Karpas-422 (cell line): ENCODE measurements around the gene SYNCRIP. TPM values are rescaled to one million over a fixed set of nuclear protein-coding genes. Genes with fewer than 3 reads are reported as not detected.
A peak's percentile ranks its signal among the peaks of the same experiment; 100 is the strongest.
"Not testable (repeated sequence)": the region's sequence is repeated elsewhere in the genome, so short reads cannot be mapped to it uniquely, and the experiment has no call there.

Experiments used
- DNase-seq: peaks from one replicate; pipeline ENCODE4 v3.0.0-alpha.2; 2015
- H2AFZ ChIP-seq: fragments of 200-600 bp; sonication (generic); 2 replicates; pipeline ENCODE4 v1.6.1; 2014; ENCODE audit warnings: antibody characterized with exemption, low read length, mixed read lengths
- H3K27ac ChIP-seq: fragments of 200-600 bp; sonication (generic); 2 replicates; pipeline ENCODE4 v1.5.1; 2014; ENCODE audit warnings: mild to moderate bottlenecking, low read length, moderate library complexity
- H3K27me3 ChIP-seq: fragments of 200-600 bp; sonication (generic); 2 replicates; pipeline ENCODE4 v1.6.1; 2014; ENCODE audit warnings: low read length, mixed read lengths
- H3K36me3 ChIP-seq: fragments of 200-600 bp; sonication (generic); 2 replicates; pipeline ENCODE4 v1.6.1; 2014; ENCODE audit warnings: low read length, mixed read lengths; ENCODE audit not compliant: insufficient read depth
- H3K4me1 ChIP-seq: fragments of 200-600 bp; sonication (generic); 2 replicates; pipeline ENCODE4 v1.6.1; 2014; ENCODE audit warnings: mild to moderate bottlenecking, low read length, mixed read lengths
- H3K4me2 ChIP-seq: fragments of 200-600 bp; sonication (generic); 2 replicates; pipeline ENCODE4 v1.6.1; 2014; ENCODE audit warnings: low read length, low read depth, mild to moderate bottlenecking; ENCODE audit not compliant: poor library complexity, severe bottlenecking
- H3K4me3 ChIP-seq: fragments of 200-600 bp; sonication (generic); 2 replicates; pipeline ENCODE4 v1.5.1; 2014; ENCODE audit warnings: mild to moderate bottlenecking, antibody characterized with exemption, low read length, mixed read lengths
- H3K79me2 ChIP-seq: fragments of 200-600 bp; sonication (generic); 2 replicates; pipeline ENCODE4 v1.6.1; 2014; ENCODE audit warnings: mild to moderate bottlenecking, low read length, mixed read lengths
- H3K9ac ChIP-seq: fragments of 200-600 bp; sonication (generic); 2 replicates; pipeline ENCODE4 v1.6.0; 2014; ENCODE audit warnings: low read length
- H3K9me2 ChIP-seq: fragments of 200-600 bp; sonication (generic), shearing (Covaris generic); replicated peaks from 2 replicates; pipeline ENCODE4 v1.6.0; 2014; ENCODE audit warnings: mild to moderate bottlenecking, low read length, moderate library complexity; ENCODE audit not compliant: insufficient read depth
- H3K9me3 ChIP-seq: fragments of 300-700, 200-600 bp; sonication (generic); 2 replicates; pipeline ENCODE4 v1.6.1; 2014; ENCODE audit warnings: low read length, mixed read lengths
- H4K20me1 ChIP-seq: fragments of 200-600 bp; sonication (generic); 2 replicates; pipeline ENCODE4 v1.6.1; 2014; ENCODE audit warnings: mild to moderate bottlenecking, antibody characterized with exemption, low read length, low read depth; ENCODE audit not compliant: insufficient read depth
- total RNA-seq: library from RNA; depleted of rRNA; stranded (reverse); fragments of >200 nt; shearing (Covaris generic); gene quantifications from 2 replicates; pipeline ENCODE4 v1.2.3, GENCODE V29; 2014; ENCODE audit warnings: low replicate concordance

Gene SYNCRIP
- total RNA-seq, 1 experiment from 2014 or later: 99.4 TPM

DNA sequence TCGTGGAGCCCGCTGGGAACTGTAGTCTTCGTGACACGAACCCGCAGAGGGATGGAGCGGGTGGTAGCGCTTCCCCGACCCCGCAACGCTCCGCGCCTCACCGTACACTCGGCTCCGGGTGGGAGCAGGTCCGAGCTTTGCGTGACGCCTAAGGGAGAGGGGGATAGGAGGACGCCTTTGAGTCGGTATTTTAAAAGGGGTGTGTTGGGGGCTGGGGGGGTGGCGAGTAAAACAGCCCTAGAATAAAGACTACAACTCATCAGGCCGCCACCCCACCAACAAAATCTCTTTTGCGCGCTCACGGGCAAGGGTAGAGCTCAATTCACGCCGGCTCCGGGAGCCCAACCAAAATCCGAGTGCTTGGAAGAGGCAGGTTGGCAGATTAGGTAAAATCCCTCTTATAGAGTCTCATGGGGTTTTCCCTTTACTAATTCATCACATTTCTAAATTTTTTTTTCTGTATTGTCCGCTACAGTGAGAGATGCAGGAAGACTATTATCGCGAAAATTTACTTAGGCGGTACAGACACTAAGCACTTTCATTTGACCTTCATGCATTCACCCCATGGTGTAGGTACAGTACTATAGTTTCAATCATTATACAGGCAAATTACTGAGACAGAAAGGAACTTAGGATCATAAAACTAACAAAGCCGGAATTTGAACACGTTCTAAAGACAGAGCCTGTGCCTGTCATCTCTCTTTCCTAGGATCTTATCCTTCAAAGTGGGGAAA is 48.3 kb downstream of the SYNCRIP start:
- peak overlapping the region; percentile 84 for H3K4me3 ChIP-seq

DNA sequence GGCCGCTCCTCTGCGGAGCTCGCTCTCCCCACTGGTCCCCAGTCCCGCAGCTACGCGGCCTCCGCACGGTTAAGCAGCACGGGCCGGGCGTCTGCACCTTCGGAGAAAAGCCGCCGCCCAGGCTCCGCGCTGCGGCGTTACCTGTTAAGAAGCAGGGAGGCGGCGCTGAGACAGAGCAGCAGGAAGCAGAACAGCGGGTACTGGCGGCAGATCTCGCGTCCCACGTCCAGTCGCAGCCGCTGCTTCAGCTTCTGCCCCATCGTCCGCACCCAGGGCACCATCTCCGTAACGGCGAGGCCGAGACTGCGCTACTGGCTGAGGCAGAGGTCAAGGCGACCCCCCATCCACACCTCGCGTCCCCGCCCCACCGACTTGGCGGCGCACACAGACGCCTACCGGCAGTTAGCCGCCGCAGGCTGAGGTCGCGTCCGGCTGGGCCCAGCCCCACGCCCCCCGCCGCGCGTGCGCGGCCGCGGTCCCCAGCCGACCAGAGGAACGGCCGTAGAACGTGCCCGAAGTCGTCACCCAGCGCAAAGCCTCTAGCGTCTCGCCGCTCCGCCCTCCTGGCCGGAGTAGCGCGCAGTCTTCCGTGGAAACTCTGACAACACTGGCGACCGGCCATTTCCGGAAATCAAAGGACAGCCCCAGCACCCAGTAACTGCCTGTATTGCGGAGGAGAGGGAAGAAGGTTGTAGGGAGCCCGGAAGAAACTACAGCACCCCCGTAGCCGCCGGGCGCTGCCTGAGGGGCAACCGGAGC is 49.1 kb downstream of the SYNCRIP start, which contains the start of gene SNX14:
TSS of gene SNX14 (minus strand) at position 421 of the 759 bp plus-strand sequence. CDS start at position 281, 140 bp downstream.
- Histone ChIP-seq H3K27me3 (no peaks in the 10 kb centered on the region), H3K9ac (peak within 1 kb of the TSS; percentile 82), H2AFZ (peak within 1 kb of the TSS; percentile 27; the same call in 1 of the 2 replicates), H3K9me2 (no peaks in the 10 kb centered on the region), H3K79me2 (peaks cover 48% of the 10 kb centered on the region), H3K4me2 (peak within 1 kb of the TSS; percentile 84), H3K27ac (peak within 1 kb of the TSS; percentile 88), H3K9me3 (no peaks in the 10 kb centered on the region), H3K4me3 (peak within 1 kb of the TSS; percentile 84), H3K36me3 (peaks cover 8% of the 10 kb centered on the region; the same call in 1 of the 2 replicates), H4K20me1 (no peaks in the 10 kb centered on the region), H3K4me1 (peaks cover 45% of the 10 kb centered on the region)
- peak; percentile 98 for DNase-seq

More for the DNA sequence above, 48.3 kb downstream of the SYNCRIP start:
- no peaks in the 10 kb centered on the region for H3K9me3 ChIP-seq
- H3K4me2 ChIP-seq: peak overlapping the region; percentile 84
- H2AFZ ChIP-seq: peak overlapping the region; percentile 27; the same call in 1 of the 2 replicates
- H3K9me2 ChIP-seq: no peaks in the 10 kb centered on the region
- no peaks in the 10 kb centered on the region for H4K20me1 ChIP-seq
- peaks cover 40% of the 10 kb centered on the region for H3K79me2 ChIP-seq
- H3K9ac ChIP-seq: peak overlapping the region; percentile 82
- peak; percentile 81 for DNase-seq
- H3K27ac ChIP-seq: peak overlapping the region; percentile 88
- peaks cover 8% of the 10 kb centered on the region; the same call in 1 of the 2 replicates for H3K36me3 ChIP-seq
- H3K4me1 ChIP-seq: peaks cover 51% of the 10 kb centered on the region
- no peaks in the 10 kb centered on the region for H3K27me3 ChIP-seq

GRCh38 chr6:85592033-85592432 is 50.7 kb downstream of the SYNCRIP start:
- no peaks in the 10 kb centered on the region for H3K27me3 ChIP-seq
- H3K4me3 ChIP-seq: peak overlapping the region; percentile 84
- peak overlapping the region; percentile 82 for H3K9ac ChIP-seq
- no peak for DNase-seq
- peaks cover 31% of the 10 kb centered on the region for H3K4me1 ChIP-seq
- H3K79me2 ChIP-seq: peaks cover 61% of the 10 kb centered on the region
- no peak overlapping the region for H3K27ac ChIP-seq
- peak overlapping the region; percentile 84 for H3K4me2 ChIP-seq
- no peaks in the 10 kb centered on the region for H3K9me2 ChIP-seq
- no peak overlapping the region for H2AFZ ChIP-seq
- no peaks in the 10 kb centered on the region for H4K20me1 ChIP-seq
- H3K36me3 ChIP-seq: peaks cover 8% of the 10 kb centered on the region; the same call in 1 of the 2 replicates
- no peaks in the 10 kb centered on the region for H3K9me3 ChIP-seq

GRCh38 chr6:85591207-85591606 is 51.5 kb downstream of the SYNCRIP start:
- 0 out of 2 replicates have a peak overlapping the region, but pooled peaks have one; percentile 4 for H3K4me3 ChIP-seq
- peaks cover 69% of the 10 kb centered on the region for H3K79me2 ChIP-seq
- H3K27ac ChIP-seq: no peak overlapping the region
- H3K9ac ChIP-seq: no peak overlapping the region
- no peaks in the 10 kb centered on the region for H3K27me3 ChIP-seq
- H3K9me2 ChIP-seq: no peaks in the 10 kb centered on the region
- no peak overlapping the region for H3K4me2 ChIP-seq
- no peaks in the 10 kb centered on the region for H4K20me1 ChIP-seq
- H2AFZ ChIP-seq: no peak overlapping the region
- DNase-seq: no peak
- peaks cover 23% of the 10 kb centered on the region for H3K4me1 ChIP-seq
- H3K36me3 ChIP-seq: peaks cover 12% of the 10 kb centered on the region
- no peaks in the 10 kb centered on the region for H3K9me3 ChIP-seq

DNA sequence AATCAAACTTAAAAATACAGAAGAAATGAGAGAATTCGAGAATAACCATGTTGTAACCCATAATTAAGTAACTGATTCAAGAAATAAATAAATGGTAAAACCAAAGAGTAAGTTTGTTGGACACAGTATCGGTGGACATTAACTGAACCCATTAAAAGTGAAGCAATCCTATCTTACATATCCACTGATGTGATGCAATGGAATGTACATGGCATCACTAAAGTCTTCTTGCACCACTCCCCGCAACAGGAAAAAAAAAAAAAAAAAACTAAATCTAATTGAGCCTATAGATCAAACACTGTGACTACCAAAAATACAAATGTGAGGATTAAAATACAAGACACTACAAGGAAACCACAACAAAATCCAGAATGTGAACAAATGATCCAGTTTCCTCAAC is 56.9 kb downstream of the SYNCRIP start:
- H3K9me3 ChIP-seq: peaks cover 9% of the 10 kb centered on the region
- no peak overlapping the region for H3K27ac ChIP-seq
- peaks cover 28% of the 10 kb centered on the region for H3K36me3 ChIP-seq
- DNase-seq: no peak
- no peak overlapping the region for H3K4me2 ChIP-seq
- H3K4me1 ChIP-seq: no peaks in the 10 kb centered on the region
- H2AFZ ChIP-seq: no peak overlapping the region
- no peaks in the 10 kb centered on the region for H3K27me3 ChIP-seq
- no peak overlapping the region for H3K9ac ChIP-seq
- H4K20me1 ChIP-seq: no peaks in the 10 kb centered on the region
- H3K4me3 ChIP-seq: no peak overlapping the region
- H3K9me2 ChIP-seq: no peaks in the 10 kb centered on the region
- H3K79me2 ChIP-seq: peaks cover 98% of the 10 kb centered on the region

- not testable (repeated sequence) for H3K9ac ChIP-seq, H3K27me3 ChIP-seq, H4K20me1 ChIP-seq, DNase-seq, H3K27ac ChIP-seq, H3K4me3 ChIP-seq, H2AFZ ChIP-seq, H3K4me2 ChIP-seq, H3K4me1 ChIP-seq, H3K9me3 ChIP-seq, H3K9me2 ChIP-seq
- Histone ChIP-seq H3K79me2 (peaks cover 100% of the 10 kb centered on the region), H3K36me3 (peaks cover 21% of the 10 kb centered on the region)
Observed at GRCh38 chr6:85582832-85583231, 59.9 kb downstream of the SYNCRIP start.

DNA sequence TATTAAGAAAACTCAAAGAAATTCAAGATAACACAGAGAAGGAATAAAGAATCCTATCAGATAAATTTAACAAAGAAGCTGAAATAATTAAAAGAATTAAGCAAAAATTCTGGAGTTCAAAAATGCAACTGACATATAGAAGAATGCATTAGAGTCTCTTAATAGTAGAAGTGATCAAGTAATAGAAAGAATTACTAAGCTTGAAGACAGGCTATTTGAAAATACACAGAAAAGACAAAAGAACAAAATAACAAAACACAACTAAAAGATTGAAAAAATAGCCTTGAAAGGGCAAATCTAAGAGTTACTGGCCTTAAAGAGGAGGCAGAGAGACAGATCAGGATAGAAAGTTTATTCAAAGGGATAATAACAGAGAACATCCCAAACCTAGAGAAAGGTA is 61.1 kb downstream of the SYNCRIP start:
- Histone ChIP-seq H3K79me2 (peaks cover 100% of the 10 kb centered on the region), H3K4me3 (no peak overlapping the region), H3K27me3 (no peaks in the 10 kb centered on the region), H3K4me1 (peaks cover 4% of the 10 kb centered on the region), H3K9ac (no peak overlapping the region), H3K36me3 (peaks cover 18% of the 10 kb centered on the region), H3K4me2 (no peak overlapping the region), H3K9me3 (peaks cover 9% of the 10 kb centered on the region), H3K27ac (no peak overlapping the region), H2AFZ (no peak overlapping the region), H4K20me1 (no peaks in the 10 kb centered on the region), H3K9me2 (no peaks in the 10 kb centered on the region)
- DNase-seq: no peak

GRCh38 chr6:85580878-85581267 is 61.8 kb downstream of the SYNCRIP start:
- H3K4me3 ChIP-seq: no peak overlapping the region
- peaks cover 14% of the 10 kb centered on the region for H3K36me3 ChIP-seq
- no peak overlapping the region for H3K9ac ChIP-seq
- H3K4me2 ChIP-seq: no peak overlapping the region
- no peaks in the 10 kb centered on the region for H3K9me2 ChIP-seq
- H2AFZ ChIP-seq: no peak overlapping the region
- peaks cover 100% of the 10 kb centered on the region for H3K79me2 ChIP-seq
- DNase-seq: no peak
- H3K4me1 ChIP-seq: peaks cover 11% of the 10 kb centered on the region
- no peak overlapping the region for H3K27ac ChIP-seq
- peaks cover 9% of the 10 kb centered on the region for H3K9me3 ChIP-seq
- H4K20me1 ChIP-seq: no peaks in the 10 kb centered on the region
- H3K27me3 ChIP-seq: no peaks in the 10 kb centered on the region
